ENCODE results near the gene CPLX1.
A peak's percentile ranks its signal among the peaks of the same experiment; 100 is the strongest.
"Not testable (repeated sequence)": the region's sequence is repeated elsewhere in the genome, so short reads cannot be mapped to it uniquely, and the experiment has no call there.

CPLX1 gene

DNA sequence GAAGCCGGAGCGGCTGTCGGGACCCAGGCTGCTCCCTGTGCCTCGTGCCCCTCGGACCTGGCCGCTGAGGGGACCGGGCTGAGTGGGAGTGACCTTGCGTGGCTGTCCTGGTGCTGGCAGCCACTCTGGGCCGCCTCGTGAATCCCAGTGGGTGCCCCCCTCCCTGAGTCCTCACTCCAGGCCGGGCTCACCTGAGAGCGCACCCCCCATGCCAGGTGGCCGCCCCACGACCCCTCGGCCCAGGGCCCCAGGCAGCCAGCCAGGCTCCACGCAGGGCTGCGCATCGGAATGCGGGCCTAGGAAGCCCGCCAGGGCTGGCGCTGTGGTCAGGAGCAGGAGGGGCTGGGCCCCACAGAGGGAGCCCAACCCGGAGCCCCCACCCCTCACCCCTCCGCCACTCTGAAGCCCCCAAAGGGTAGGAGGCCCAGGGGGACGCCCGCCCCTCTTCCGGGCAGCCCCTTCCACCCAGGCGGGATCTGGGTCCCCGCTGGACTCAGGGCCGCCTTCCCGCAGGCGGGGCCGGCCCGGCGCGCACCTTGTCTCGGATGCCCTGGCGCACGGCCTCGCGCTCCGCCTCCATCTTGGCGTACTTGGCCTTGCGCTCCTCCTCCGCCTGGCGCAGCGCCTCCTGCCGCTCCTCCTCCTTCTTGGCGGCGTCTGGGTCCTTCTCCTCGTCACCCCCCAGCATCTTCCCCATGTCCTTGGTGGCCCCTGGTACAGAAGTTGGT lies 33.9 kb downstream of the CPLX1 start:
- peak; percentile 59 for DNase-seq (ENCODE audit: low spot score)

DNA sequence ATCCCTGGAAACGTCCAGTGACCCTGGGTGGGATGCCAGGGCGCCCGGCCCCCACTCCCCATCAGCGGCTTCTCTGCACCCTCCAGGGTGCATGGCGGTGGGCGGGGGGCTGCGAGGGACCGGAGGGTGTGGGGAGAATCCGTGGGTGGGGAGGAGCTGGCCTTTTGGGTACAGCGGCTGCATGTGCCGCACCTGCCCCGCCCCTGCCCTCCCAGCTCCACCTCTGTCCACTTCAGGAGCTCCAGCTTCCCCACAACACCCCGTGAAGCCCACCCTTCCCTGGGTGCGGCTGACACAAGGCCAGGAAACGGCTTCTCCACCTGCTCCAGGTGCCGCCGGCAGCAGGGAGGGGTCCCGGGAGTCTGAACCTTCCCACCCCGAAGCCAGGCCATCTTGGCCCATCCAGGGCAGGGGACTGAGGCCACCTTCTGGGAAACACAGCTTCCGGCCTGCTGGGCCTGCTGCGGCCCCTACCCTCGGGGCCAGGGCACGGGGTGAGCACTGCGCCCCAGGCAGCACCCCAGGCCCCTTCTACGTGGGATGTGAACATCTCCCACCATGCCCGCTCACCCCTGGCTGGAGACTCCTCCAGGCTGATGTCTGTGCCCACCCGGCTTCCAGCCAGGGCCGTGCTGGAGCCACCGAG lies 34.6 kb downstream of the CPLX1 start:
- no peak for DNase-seq (ENCODE audit: low spot score)

DNA sequence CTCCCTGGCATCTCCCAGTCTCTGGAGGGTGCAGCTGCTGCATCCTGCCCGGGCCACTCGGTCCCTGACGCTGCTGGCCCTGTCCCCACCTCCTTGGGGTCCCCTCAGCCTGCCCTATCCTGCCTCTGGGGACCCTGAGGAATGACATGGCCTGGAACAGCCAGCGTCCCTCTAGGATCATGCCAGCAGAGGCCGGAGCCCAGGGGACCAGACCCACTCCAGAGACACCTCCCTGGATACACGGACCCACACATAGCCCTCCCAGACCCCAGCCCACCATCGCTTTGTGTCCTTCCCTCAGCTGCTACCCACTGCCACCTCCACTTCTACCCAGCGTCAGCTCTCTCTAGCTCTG lies 35.5 kb downstream of the CPLX1 start:
- DNase-seq (ENCODE audit: low spot score): no peak

DNA sequence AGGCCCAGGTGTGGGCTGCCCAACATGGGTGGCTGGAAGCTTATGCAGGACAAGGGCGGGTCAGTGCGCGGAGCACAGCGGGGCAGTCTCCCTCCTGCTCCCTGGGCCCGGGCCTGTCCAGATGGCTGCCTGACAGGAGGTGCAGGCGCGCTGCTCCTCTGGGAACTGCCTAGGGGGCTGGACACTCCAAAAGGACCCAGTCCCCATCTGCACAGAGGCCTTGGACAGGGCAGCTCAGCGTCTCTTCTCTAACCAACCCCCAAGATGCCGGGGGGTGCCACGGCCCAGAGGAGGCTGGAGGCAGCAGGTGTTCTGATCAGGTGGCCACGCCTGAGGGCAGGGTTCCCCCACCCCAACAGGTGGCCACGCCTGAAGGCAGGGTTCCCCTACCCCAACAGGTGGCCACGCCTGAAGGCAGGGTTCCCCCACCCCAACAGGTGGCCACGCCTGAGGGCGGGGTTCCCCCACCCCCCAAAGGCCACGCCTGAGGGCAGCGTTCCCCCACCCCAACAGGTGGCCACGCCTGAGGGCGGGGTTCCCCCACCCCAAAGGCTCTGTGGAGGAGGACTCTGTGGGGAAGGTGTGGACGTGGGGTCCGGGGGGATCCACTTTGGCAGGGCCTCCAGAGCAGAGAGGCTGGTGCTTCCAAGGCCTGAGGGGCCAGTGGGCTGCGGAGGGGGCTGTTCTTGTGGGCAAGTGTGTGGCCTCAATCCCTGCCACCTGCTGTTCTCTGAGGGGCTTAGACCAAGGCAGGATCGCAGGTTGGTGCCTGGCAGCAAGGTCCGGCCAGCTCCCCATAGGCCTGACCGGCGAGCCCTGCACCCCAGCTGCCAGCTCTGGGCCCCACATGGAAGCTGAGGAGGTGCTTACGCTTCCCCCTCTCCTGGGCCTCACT lies 36.1 kb downstream of the CPLX1 start:
- no peak for DNase-seq (ENCODE audit: low spot score)

DNA sequence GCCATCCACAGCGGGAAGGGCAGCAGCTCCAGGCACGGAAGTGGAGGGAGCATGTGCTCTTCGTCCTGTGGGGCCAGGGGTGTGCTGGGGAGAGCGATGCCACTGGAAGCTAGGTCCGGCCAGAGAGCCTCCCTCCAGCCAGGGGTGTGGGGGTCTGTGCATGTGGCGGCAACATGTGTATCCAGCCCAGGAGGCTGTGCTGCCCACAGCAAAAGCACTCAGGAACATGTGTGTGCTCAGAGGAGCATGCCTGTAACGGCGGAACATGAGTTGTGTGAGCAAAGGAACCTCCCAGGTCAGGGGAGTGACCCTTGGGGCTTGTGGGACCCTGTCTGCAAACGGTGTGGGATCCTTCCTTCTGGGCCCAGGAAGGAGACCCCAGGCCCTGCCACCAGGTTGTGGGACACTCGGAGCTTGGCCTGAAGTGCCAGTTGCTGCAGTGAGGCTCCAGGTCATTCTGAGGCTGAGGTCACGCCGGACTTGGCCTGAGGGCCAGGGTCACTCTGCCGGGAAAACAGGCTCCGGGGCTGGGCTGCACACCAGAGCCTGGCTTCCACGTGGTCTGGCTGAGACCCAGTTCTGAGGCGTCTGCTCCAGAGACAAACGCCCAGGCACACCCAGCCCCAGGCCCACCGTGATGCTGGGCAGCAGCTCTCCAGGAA lies 37.2 kb downstream of the CPLX1 start:
- DNase-seq (ENCODE audit: low spot score): no peak

DNA sequence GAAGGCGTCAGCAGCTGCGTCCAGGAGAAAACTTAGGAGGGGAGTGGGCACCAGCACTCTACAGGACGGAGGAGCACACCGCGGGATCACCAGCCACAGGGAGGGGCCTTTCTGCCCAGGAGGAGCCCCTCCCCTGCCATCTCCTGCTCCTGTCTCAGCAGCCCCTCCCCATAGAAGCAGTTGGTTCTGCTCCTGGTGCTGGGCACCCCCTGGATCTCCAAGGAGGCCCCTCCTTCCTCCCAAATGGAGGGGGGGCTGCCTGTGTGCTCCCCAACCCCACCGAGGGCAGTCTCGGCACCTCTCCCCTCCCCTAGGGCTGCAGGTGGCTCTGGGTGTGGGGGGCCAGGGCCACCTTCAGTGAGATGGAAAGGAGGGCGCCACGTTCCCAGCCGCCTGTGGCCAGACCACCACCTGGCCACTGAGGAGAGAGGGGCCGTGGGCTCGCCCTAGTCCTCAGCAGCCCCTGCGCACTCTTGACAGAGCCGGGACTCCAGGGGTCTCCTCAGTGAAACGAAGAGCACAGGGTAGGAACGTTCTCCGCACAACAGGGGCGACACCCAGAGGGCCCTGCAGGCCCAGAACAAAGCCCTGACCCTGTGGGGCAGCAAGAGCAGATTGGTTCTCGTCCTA lies 37.8 kb downstream of the CPLX1 start:
- no peak for DNase-seq (ENCODE audit: low spot score)

DNA sequence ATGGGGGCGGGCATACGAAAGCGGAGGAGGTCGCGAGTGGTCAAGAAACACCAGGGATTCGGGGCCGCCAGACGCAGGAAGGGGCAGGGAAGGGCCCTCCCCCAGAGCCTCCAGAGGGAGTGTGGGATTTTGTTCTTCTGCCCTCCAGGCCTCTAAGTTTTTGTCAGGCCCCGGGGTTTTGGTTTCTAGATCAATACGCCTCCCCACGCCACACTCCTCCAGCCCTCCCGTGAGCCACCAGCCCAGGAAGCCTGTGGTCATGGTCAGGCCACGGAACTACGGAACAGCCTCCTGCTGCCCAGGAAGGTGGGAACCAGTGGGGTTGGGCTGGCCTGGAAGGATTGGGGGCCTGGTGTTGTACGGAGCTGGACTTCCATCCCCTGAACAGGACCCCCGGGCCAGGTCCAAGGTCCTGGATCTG lies 38.4 kb downstream of the CPLX1 start:
- no peak for DNase-seq (ENCODE audit: low spot score)

DNA sequence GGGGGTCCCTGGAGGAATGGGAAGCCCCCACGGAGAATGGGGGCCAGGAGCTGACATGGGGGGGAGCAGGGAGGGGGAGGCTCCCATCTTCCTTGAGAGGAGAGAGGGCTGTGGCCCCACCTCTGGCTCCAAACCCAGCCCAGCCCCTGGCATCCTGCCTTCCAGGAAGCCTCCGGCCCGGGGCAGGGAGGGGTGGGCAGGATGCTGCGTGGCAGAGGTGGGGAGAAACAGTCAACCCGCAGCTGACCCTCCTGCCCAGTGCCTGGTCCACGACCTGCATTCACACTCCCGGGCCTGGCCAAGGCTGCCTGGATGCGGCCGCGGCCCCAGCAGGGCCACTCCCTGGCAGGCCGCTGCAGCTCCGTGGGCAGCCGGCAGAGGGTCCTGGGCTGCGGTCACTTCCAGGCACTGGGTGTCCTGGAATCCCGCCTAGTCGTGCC lies 39.0 kb downstream of the CPLX1 start:
- no peak for DNase-seq (ENCODE audit: low spot score)

DNA sequence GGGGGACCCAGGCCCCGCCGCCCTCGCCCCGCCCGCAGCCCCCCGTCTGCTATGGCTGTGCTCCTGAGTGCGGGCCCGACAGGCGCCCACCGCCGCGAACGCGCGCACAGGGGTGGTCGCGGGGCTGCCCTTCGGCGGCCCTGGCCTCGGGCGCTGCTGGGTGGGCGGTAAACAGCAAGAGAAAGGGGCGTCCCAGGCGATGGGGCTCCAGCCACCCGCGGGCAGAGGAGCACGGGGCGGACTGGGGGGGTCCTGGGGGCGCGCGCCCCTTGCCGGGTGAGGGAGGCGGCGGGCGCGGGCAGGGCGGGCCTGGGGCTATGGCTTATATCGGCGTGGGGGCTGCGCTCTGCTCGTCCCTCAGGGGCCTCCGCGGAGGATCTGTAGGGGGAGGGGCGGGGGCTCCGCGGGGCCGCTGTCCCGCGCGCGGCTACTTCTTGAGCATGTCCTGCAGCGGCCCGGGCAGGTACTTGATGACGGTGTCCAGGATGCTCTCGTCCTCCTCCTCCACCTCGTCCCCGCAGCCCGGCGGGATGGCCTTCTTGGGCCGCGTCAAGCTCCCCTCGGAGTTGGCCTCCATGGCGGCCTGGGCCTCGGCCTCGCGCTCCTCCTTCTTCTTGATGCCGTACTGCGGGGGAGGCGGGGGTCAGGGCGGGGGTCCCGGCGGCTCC lies 39.7 kb downstream of the CPLX1 start:
- no peak for DNase-seq (ENCODE audit: low spot score)

DNA sequence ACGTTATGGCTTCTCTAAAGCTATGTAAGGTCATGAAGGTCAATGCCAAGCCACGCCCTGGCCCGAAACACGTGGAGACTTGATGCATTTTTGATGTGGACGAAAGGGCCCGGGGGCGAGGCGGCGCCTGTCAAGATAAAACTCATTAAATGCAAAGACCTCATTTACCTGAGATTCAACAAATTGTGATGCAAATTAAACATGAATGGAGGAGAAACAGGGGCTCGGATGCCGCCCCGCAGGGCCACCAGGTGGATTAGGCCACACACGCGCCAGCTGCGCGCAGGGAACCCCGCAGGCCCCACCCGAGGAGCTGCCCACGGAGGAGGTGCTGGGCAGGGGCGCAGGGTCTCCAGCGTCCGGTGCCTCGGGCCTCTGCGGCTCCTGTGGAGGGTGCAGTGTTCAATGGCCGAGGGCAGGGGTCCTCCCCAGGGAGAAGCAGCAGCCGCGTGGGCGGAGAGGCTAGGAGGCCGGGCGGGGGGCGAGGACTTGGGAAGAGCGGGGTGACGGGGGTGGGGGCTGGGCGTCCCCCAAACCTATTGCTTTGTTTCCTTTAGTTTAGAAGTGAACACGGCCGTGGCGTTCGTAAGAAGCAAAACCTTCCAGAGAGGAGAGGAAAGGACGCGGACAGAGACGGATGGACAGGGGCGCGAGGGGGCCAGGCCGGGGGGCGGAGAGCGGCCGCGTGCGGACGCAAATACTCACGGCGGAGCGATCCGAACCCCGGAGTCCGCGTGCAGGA lies 40.4 kb downstream of the CPLX1 start:
- DNase-seq (ENCODE audit: low spot score): no peak

DNA sequence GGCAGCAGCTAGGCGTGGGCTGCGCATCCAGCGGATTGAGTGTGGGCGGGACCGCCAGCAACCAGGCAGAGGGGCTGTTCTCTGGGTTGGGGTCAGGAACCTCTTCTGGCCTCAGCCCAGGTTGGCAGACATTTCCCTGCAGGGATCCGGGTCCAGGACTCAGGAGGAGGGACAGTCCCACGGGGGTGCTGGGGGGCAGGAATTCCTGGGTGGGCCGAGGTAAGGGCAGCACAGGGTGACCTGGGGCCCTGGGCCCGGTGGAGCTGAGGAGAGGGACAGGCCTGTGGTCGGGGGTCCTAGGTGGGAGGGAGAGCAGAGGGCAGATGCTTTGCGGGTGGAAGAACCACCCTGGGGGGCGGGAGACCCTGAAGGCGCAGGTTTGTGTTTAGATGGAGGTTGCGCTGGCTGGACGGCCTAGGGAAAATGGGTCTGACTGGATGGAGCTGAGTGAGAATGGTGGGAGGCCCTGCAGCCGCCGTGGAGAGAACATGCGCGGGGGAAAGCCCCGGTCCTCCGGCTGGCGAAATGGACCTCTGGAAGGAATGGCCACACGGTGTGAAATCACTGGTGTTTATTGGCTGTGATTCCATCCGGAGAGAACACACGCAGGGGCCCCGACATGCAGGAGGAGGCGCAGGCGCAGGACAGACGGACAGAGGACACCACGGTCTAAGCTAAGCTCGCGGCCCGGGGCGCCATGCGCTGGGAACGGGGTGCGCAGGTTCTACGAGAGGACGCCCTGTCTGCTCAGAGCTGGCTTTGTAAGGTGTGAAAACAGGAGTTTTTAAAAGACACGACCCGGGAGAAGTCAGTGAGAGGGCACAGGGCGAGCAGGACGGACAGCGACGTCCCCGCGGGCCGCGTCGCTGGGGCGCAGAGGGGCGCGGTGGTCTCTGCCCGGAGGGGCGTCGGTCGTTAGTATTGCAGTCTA lies 41.3 kb downstream of the CPLX1 start:
- DNase-seq (ENCODE audit: low spot score): no peak

DNA sequence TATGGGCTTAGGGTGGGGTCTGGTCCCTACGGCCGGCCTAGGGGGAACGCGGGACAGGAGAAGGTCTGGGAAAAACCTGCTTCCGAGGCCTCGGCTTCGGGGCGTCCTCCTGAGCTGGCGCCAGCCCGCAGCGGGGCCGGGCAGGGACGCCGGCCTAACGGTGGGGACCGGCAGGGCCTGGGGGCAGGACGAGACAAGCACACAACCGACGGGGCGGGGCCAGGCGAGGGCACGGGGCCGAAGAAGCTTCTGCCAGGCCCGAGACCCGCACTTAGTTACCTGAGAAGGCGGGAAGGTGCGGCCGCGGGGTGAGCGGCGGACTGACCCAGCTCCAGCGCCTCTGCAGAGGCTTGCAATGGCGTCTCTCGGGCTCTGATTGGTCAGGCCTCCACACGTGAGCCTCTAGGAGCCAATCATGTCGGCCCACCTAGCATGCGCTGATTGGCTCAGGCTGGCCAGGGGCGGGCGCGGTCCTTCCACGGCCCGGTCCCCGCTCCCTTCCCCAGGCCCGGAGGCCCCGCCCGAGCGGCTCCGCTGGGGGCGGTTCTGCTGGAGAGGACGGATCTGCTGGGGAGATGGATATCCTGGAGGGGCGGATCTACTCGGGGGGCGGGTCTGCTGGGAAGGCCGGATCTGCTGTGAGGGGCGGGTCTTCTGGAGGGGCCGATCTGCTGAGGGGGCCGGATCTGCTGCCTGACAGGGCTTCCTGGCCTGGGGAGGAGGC lies 44.3 kb downstream of the CPLX1 start:
- peak; percentile 99 for DNase-seq (ENCODE audit: low spot score)

DNA sequence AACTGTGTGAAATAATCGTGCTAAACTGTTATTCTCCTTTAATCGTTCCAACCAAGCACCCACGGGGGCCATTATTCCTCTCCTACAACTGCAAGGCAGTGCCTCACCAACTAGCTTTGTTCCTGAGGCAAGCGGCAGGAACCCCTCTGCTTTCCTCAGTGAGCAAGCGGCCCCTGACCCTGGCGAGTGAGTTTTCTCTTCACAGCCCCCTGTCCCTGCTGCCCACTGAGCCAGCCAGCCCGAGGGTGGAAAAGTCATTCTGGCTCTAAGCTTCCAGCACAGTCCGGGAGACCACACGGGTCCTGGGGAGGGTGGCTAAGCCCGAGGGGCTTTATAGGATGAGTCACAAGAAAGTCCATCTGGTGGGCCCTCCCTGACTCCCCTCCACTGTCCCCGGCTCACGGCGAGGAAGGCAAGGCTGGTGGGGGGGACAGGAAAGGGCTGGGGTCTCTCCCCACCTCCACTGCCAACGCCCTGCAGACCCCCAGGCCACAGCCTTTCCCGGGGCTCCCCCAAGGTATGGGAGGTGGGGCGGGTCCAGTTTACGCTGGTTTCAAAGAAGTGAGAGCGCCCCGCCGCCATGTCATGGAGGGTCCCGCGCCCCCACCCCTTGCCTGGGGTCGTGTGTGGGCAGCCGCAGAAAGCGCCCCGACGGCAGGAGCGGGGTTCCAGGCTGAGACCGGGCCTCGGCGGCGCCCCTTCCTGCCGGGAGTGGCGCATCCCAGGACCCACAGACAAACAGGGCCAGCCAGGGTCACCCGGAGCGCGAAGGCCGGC lies 45.0 kb downstream of the CPLX1 start:
- DNase-seq (ENCODE audit: low spot score): no peak

DNA sequence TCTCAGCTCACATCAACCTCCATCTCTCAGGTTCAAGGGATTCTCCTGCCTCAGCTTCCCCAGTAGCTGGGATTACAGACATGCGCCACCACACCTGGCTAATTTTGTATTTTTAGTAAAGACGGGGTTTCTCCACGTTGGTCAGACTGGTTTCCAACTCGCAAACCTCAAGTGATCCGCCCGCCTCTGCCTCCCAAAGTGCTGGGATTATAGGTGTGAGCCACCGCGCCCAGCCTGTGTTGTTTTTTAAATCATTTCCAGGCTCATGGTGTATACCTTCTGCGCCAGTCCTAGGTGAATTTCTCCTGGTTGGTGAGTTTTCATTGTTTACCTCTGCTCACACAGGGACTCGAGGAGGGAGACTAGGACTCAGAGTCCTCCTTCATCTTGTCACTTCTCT lies 45.7 kb downstream of the CPLX1 start:
- DNase-seq (ENCODE audit: low spot score): not testable (repeated sequence)

DNA sequence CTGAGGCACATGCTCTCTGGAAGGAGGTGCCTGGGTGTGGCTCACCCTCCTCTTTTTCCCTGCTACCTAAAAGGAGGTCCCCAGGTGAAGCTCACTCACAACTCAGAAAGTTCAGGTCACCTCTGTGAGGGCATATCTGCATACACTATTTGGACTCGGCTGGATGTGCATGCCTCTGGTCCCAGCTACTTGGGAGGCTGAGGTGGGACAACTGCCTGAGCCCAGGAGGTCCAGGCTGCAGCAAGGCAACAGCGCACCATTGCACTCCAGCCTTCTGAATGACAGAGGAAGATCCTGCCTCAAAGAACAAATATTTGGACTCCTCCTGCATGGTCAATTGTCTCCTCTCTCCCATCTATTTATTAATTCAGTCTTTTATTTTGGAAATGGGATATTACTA lies 46.4 kb downstream of the CPLX1 start:
- no peak for DNase-seq (ENCODE audit: low spot score)

DNA sequence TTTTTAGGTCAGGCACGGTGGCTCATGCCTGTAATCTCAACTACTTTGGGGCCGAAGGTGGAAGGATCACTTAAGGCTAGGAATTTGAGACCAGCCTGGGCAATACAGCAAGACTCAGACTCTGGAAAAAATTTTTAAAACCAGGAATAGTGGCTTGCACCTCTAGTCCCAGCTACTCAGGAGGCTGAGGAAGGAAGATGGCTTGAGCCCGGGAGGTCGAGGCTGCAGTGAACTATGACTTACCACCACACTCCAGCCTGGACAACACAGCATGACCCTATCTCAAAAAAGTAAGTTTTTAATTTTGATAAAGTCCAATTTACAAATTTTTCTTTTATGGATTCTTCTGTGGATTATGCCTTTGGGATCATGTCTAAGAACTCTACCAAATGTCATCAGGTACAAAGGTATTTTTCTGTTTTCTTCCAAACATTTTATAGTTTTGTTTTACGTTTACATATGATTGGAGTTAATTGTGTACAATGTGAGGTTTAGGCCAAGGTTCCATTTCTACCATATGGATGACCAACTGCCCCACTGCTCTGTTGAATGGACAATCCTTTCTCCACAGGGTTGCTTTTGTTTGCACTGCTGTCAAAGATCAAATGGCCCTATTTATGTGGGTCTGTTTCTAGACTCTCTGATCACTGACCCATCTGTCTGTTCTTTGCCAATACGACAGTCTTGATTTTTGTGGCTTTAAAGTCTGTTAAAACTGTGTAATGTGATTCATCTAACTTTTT lies 48.2 kb downstream of the CPLX1 start:
- DNase-seq (ENCODE audit: low spot score): no peak

DNA sequence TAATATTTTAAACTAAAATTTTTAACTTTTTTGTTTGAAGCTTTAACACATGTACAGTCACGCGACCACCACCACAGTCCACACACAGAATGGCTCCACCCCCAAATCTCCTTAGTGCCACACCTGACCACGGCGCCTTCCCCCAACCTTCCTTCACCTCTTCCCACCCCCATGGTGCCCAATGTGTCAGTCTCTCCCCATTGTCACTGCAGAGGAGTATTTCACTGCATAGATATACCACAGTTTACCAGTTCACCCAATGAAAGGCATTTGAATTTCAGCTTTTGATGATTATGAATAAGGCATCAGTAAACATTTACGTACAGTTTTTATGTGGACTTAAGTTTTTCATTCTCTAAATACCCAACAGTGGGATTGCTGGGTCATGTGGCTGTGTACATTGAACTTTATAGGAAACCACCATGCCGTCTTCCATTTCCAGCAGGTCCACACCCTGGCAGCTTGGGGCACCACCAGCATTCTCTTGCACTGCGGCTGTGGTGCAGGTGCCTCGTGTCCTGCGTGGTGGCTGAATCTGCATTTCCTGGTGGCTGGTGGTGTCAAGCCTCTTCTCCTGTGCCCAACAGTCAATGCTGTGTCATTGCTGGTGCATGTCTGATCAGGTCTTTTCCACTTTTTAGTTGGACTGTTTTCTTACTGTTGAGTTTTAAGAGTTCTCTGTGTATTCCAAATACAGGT lies 49.0 kb downstream of the CPLX1 start:
- no peak for DNase-seq (ENCODE audit: low spot score)

Measured in cerebellar cortex (tissue), 1 donor.